NCI-H446 (cell line): Measurements from ENCODE around the gene CHMP2B.

Experiments
- DNase-seq, 2 experiments: peaks; one replicate each; lab custom pipeline; 2025; lab: John Stamatoyannopoulos, UW

Gene CHMP2B, protein sequence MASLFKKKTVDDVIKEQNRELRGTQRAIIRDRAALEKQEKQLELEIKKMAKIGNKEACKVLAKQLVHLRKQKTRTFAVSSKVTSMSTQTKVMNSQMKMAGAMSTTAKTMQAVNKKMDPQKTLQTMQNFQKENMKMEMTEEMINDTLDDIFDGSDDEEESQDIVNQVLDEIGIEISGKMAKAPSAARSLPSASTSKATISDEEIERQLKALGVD

GRCh38 chr3:87227104-87227834 lies at the start of gene CHMP2B:
Gene CHMP2B (plus strand): TSS chr3:87227309. CDS start chr3:87227523, 214 bp downstream.
- peak; percentile 40 to 86 for DNase-seq

DNA sequence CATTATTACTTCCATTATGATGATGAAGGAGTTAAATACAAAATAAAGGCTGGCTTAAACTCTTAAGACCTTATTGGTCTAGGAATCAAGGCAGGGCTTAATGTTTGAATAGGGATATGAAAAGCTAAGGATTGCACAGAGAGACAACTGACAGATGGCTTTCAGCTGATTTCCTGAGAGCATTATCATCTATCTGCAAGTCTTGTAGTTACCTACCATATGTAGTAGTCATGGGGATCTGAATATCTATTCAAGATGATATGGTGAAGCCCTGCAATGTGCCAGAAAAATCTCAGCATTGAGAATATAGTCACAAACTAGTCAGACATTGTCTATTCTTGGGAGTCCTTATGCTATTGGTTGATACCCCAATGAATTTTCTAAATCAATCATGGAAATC lies 47.5 kb upstream of the CHMP2B start:
- DNase-seq, result no peak

DNA sequence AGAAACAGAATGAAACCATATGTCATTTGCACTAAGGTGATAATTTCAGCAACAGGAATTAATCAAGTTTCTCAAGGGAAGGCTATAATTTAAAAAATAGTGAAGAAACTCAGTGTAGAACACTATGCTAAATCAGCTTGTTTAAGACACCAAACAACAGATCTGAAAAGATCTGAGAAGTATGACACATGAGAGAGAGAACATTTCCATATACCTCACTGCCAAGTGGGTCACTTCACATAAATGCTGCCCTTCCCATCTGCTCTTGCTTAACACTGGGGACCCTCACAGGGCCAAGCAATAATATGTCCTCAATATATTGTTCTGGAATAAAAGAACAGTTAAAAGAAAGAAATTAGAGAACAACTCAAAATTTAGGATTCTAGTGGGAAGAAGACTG lies 45.6 kb upstream of the CHMP2B start:
- DNase-seq, result no peak

DNA sequence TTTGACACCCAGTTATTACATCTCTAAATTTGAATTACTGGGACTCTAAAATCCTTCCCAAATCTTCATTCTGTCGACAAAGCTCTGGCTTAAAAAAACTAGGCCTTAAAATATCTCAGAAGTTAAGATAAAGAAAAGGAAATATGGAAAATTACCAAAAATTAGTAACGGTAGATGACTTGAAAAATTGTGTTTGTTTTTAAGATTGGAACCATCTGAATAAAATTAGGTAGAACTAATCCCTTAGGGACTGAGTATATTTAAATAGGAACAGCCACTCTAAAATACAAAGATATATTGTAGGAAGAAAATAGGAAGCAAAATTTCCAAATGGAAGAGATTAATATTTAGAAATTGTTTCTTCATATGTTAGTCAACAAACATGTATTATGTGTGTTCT lies 45.1 kb upstream of the CHMP2B start:
- no peak for DNase-seq

GRCh38 chr3:87186608-87187159 lies 40.4 kb upstream of the CHMP2B start:
- no peak for DNase-seq

- DNase-seq, result no peak
Observed at GRCh38 chr3:87191175-87191574, 35.9 kb upstream of the CHMP2B start.

DNA sequence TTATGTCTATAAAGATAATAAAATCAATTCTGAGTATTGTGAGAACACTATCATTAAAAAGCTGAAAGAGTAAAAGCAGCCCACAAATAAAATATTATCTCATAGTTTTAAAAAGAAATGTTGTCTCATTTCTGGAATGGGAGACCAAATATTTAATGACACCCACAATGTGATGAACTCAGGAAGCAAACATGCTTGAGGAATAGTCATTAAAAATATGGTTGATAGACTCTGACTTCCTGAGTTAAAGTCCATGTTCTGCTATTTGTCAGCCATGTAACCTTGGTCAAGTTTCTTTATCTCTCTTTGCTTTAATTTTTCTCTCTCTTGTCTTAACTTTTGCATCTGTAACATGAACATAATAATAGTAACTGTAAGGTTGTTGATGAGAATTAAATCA lies 35.5 kb upstream of the CHMP2B start:
- no peak for DNase-seq

GRCh38 chr3:87196879-87197278 lies 30.2 kb upstream of the CHMP2B start:
- no peak for DNase-seq

DNA sequence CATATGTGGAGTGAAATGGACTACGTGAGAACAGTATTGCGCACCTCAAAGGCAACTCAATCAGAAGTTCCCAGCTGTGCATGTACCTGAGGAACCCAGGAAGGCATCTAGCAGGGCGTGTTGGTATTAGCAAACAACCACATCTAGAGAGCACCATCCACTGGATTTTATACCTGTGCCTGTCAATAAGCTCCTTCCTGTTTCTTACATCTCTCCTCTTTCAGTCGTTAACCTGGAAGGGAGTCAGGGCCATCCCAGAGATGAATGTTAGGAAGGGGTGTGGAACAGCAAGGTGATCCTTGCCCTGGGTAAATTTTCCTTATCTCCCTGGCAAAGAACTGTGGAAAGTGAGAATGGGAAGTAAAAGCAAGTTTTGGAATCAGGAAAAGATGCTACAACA lies 29.6 kb upstream of the CHMP2B start:
- no peak for DNase-seq

GRCh38 chr3:87198774-87199173 lies 28.3 kb upstream of the CHMP2B start:
- DNase-seq, result no peak

GRCh38 chr3:87199628-87200027 lies 27.5 kb upstream of the CHMP2B start:
- DNase-seq, result no peak

GRCh38 chr3:87200060-87200647 lies 27.0 kb upstream of the CHMP2B start:
- no peak for DNase-seq

- no peak for DNase-seq
Observed at GRCh38 chr3:87201727-87202126, 25.4 kb upstream of the CHMP2B start.

DNA sequence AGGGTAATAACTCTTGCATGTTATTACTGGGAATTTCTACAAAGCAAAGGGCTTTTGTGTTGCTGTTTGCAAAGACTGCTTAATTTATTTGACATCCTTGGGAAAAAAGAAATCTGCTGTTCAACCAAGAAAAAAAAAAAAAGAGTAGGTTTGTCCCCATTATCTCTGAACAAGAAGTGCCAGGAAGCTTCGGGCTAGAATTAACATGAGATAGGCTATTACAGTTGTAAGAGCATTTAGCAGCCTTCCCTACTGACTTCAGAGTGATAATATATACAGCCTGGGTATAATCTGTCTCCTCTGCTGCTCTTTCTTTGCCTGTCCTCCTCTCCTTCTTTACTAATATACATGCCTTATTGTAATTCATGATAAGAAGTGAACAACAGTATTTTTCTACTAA lies 23.3 kb upstream of the CHMP2B start:
- no peak for DNase-seq

- DNase-seq, result no peak
Observed at GRCh38 chr3:87206070-87206469, 21.0 kb upstream of the CHMP2B start.

DNA sequence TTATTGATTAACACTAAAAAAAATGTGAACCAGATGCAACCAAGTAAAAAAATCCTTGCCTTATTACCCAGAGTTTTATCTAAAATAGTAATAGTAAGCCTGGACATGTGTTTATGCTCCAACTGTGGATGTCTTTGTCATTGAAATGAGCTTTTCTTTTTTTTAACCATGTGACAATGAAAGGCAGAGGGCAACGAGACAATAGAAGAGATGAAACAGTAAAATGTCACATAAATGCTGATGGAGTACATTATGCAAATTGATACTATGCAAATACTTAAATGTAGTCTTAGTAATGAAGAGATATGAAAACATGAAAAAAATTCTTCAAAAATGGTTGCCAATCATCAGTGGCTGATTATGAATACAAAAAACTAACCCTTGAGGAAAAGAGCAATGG lies 20.5 kb upstream of the CHMP2B start:
- DNase-seq, result no peak

DNA sequence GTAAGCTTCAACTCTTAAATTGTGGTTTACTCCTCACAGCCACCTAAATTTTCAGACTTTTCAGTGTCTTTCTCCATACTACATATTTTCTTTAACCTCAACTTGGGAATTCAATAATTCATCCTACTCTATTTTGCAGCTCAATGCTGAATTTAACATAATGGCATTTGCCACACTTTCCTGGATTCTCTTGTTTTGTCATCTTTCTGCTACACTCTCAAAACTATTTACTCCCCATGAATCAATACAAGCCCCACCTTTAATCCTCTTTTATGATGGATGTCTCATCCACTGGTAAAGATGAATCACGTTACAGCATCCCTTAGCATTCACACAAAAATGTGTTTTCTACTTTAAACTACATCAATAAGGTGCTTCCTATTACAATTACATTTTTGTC lies 19.6 kb upstream of the CHMP2B start:
- DNase-seq, result no peak

- no peak for DNase-seq
Observed at GRCh38 chr3:87209111-87209510, 18.0 kb upstream of the CHMP2B start.

DNA sequence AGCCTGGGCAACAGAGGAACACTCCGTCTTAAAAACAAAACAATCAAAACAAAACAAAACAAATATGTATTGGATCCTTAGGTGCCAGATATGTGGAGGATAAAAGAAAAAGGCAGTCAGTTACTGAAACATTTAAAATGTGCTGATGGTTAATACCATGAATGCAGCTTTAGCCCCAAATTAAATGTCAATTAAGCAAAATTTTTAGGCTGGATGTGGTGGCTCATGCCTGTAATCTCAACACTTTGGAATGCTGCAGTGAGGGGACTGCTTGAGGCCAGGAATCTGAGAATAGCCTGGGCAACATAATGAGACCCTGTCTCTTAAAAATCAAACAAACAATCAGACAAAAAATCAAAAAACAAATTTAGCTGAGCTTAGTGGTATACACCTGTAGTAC lies 8.5 kb upstream of the CHMP2B start:
- DNase-seq, result no peak

DNA sequence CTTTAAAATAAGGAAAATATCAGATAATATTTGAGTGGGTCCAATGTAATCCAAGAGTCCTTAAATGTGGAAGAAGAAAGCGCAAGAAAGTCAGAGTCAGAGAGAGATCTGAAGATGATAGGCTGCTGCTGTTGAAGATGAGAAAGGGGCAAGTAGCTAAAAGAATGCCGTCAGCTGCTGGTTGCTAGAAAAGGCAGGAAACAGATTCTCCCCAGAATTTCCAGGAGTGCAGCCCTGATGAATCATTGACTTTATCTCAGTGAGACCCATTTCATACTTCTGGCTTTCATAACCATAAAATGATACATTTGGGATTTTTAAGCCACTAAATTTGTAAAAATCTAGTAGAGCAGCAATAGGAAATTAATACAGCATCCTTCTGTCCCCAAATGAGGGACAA lies 7.5 kb upstream of the CHMP2B start:
- DNase-seq, result no peak

GRCh38 chr3:87225659-87226058 lies 1.4 kb upstream of the CHMP2B start:
- DNase-seq, result peak; percentile 12 to 26

- no peak for DNase-seq
Observed at GRCh38 chr3:87227835-87228144, 681 bp downstream of the CHMP2B start.

- DNase-seq, result no peak
Observed at GRCh38 chr3:87228316-87228715, 1.2 kb downstream of the CHMP2B start.
